H1 (cell line): ENCODE results near the gene CENPV. TPM values are rescaled to one million over a fixed set of nuclear protein-coding genes. Genes with fewer than 3 reads are reported as not detected.

Experiments
- CTCF ChIA-PET: fragments of 300-600 bp; sonication (Branson Sonifier 250); formaldehyde crosslinking; loops from one replicate; lab custom pipeline; 2021; ENCODE audit not compliant: partially characterized antibody; lab: Charles Lee
- POLR2A ChIA-PET: fragments of 300-600 bp; sonication (Branson Sonifier 250); formaldehyde crosslinking; loops from one replicate; lab custom pipeline; 2021; ENCODE audit warnings: inconsistent platforms; ENCODE audit not compliant: partially characterized antibody; lab: Charles Lee
- DNase-seq, 2 experiments: peaks; one replicate each; pipeline versions ENCODE4 v3.0.0 to v3.0.0-alpha.2; 2010 to 2022; ENCODE audit warnings: low spot score in 2 of 2, low read depth in 1 of 2, mixed read lengths in 1 of 2
- FAIRE-seq: peaks from 2 replicates; lab custom pipeline; 2011; peaks lifted over from hg19 to GRCh38; lab: Jason Lieb, UNC
- H2AFZ ChIP-seq: 2 replicates; pipeline ENCODE4 v1.8.1; 2012; ENCODE audit warnings: low read length, inconsistent platforms
- H2AK5ac ChIP-seq: 2 replicates; pipeline ENCODE4 v1.6.1; 2013; ENCODE audit warnings: low read depth, low read length
- H2BK120ac ChIP-seq: replicated peaks from 2 replicates; pipeline ENCODE3; 2013; ENCODE audit warnings: low read depth, low read length, inconsistent platforms
- H2BK12ac ChIP-seq: 2 replicates; pipeline ENCODE4 v1.6.1; 2013; ENCODE audit warnings: low read depth, low read length
- H2BK15ac ChIP-seq: 2 replicates; pipeline ENCODE4 v1.6.1; 2013; ENCODE audit warnings: low read length
- H2BK20ac ChIP-seq: 2 replicates; pipeline ENCODE4 v1.6.1; 2013; ENCODE audit warnings: low read length
- H2BK5ac ChIP-seq: 2 replicates; pipeline ENCODE4 v1.6.1; 2013; ENCODE audit warnings: low read depth, low read length
- H3K14ac ChIP-seq: 2 replicates; pipeline ENCODE4 v1.6.1; 2013; ENCODE audit warnings: inconsistent platforms; ENCODE audit not compliant: insufficient read length
- H3K18ac ChIP-seq: 2 replicates; pipeline ENCODE4 v1.6.1; 2013; ENCODE audit warnings: low read length; ENCODE audit errors: extremely low read depth
- H3K23ac ChIP-seq: 2 replicates; pipeline ENCODE4 v1.6.1; 2013; ENCODE audit warnings: inconsistent platforms; ENCODE audit not compliant: insufficient read length
- H3K23me2 ChIP-seq: 2 replicates; pipeline ENCODE4 v1.6.1; 2013; ENCODE audit warnings: low read depth, low read length
- H3K27ac ChIP-seq: 2 replicates; pipeline ENCODE4 v1.6.1; 2011; ENCODE audit warnings: low read depth, low read length, inconsistent platforms
- H3K27me3 ChIP-seq, 4 experiments: replicated peaks in 1 of 4; 1 replicate in 1 of 4; 2 replicates in 3 of 4; pipeline versions ENCODE4 v1.6.1 to v1.8.1; 2011 to 2013; ENCODE audit warnings: low read length in 3 of 4, mild to moderate bottlenecking in 3 of 4, inconsistent platforms in 2 of 4, mixed read lengths in 2 of 4, moderate library complexity in 1 of 4; ENCODE audit not compliant: control insufficient read depth in 3 of 4, insufficient read depth in 3 of 4; ENCODE audit errors: extremely low read depth in 1 of 4
- H3K36me3 ChIP-seq, 4 experiments: 2 replicates each; pipeline versions ENCODE4 v1.6.1 to v1.8.1; 2011 to 2013; ENCODE audit warnings: mild to moderate bottlenecking in 4 of 4, low read length in 3 of 4, moderate library complexity in 2 of 4, control low read depth in 1 of 4, inconsistent platforms in 1 of 4; ENCODE audit not compliant: insufficient read depth in 4 of 4, control insufficient read depth in 2 of 4
- H3K4ac ChIP-seq: replicated peaks from 2 replicates; pipeline ENCODE3; 2013; ENCODE audit warnings: low read length, low read depth, mixed read lengths, inconsistent platforms; ENCODE audit not compliant: insufficient read length
- H3K4me1 ChIP-seq, 4 experiments: replicated peaks in 1 of 4; 1 replicate in 1 of 4; 2 replicates in 3 of 4; pipeline versions ENCODE4 v1.6.1 to v1.8.1; 2011 to 2013; ENCODE audit warnings: low read length in 3 of 4, inconsistent platforms in 2 of 4, mixed read lengths in 1 of 4; ENCODE audit not compliant: insufficient read depth in 4 of 4, control insufficient read depth in 3 of 4
- H3K4me2 ChIP-seq, 2 experiments: 2 replicates each; pipeline versions ENCODE4 v1.6.1 to v1.8.1; 2011 to 2013; ENCODE audit warnings: low read depth in 2 of 2, low read length in 2 of 2, control low read depth in 1 of 2, inconsistent platforms in 1 of 2, mild to moderate bottlenecking in 1 of 2; ENCODE audit not compliant: insufficient read depth in 1 of 2
- H3K4me3 ChIP-seq, 4 experiments: fragments of 200-600, 300-600 bp in 1 of 4; sonication (generic), shearing (Covaris generic), sonication (Bioruptor Twin) in 1 of 4; 2 replicates each; pipeline versions ENCODE4 v1.5.1 to v1.8.1; 2011 to 2016; ENCODE audit warnings: low read length in 4 of 4, low read depth in 3 of 4, control low read depth in 2 of 4, inconsistent platforms in 2 of 4, mild to moderate bottlenecking in 2 of 4, mixed read lengths in 1 of 4, moderate library complexity in 1 of 4; ENCODE audit not compliant: insufficient read depth in 2 of 4; ENCODE audit errors: extremely low read depth in 1 of 4
- H3K56ac ChIP-seq: replicated peaks from 2 replicates; pipeline ENCODE3; 2013; ENCODE audit warnings: low read depth, mild to moderate bottlenecking, mixed read lengths, low read length, inconsistent platforms; ENCODE audit not compliant: insufficient read length
- H3K79me1 ChIP-seq: 2 replicates; pipeline ENCODE4 v1.6.1; 2013; ENCODE audit warnings: low read depth, low read length, control low read depth
- H3K79me2 ChIP-seq, 2 experiments: 2 replicates each; pipeline versions ENCODE4 v1.6.1 to v1.8.1; 2012 to 2013; ENCODE audit warnings: low read length in 2 of 2, mild to moderate bottlenecking in 2 of 2, inconsistent platforms in 1 of 2; ENCODE audit not compliant: insufficient read depth in 2 of 2, control insufficient read depth in 1 of 2
- H3K9ac ChIP-seq, 4 experiments: replicated peaks in 1 of 4; 1 replicate in 1 of 4; 2 replicates in 3 of 4; pipeline versions ENCODE4 v1.6.1 to v1.8.1; 2011 to 2013; ENCODE audit warnings: low read depth in 3 of 4, low read length in 3 of 4, control low read depth in 2 of 4, mild to moderate bottlenecking in 2 of 4, moderate library complexity in 2 of 4, inconsistent platforms in 1 of 4; ENCODE audit errors: extremely low read depth in 1 of 4
- H3K9me3 ChIP-seq, 2 experiments: 2 replicates each; pipeline versions ENCODE4 v1.6.1 to v1.8.1; 2012 to 2013; ENCODE audit warnings: mild to moderate bottlenecking in 2 of 2, moderate library complexity in 2 of 2, control low read depth in 1 of 2, inconsistent platforms in 1 of 2, low read depth in 1 of 2, low read length in 1 of 2, mixed read lengths in 1 of 2; ENCODE audit not compliant: insufficient read depth in 2 of 2
- H4K20me1 ChIP-seq, 2 experiments: replicated peaks in 1 of 2; 2 replicates each; pipeline versions ENCODE3 to v1.8.1; 2011 to 2013; ENCODE audit warnings: inconsistent platforms in 2 of 2, low read length in 2 of 2, mild to moderate bottlenecking in 1 of 2; ENCODE audit not compliant: insufficient read depth in 2 of 2, control insufficient read depth in 1 of 2
- H4K5ac ChIP-seq: 2 replicates; pipeline ENCODE4 v1.6.1; 2013; ENCODE audit warnings: low read length, low read depth, mixed read lengths, inconsistent platforms; ENCODE audit not compliant: insufficient read length
- H4K8ac ChIP-seq: 2 replicates; pipeline ENCODE4 v1.8.0; 2013; ENCODE audit warnings: mild to moderate bottlenecking, moderate library complexity, low read length, inconsistent platforms; ENCODE audit not compliant: insufficient read depth; ENCODE audit errors: extremely low read depth
- H4K91ac ChIP-seq: replicated peaks from 2 replicates; pipeline ENCODE3; 2013; ENCODE audit warnings: low read length, mixed read lengths, inconsistent platforms; ENCODE audit not compliant: insufficient read length
- CEBPB ChIP-seq: IDR thresholded peaks from 2 replicates; pipeline ENCODE4 v1.6.1; 2012; ENCODE audit warnings: low read depth, low read length
- CHD1 ChIP-seq: IDR thresholded peaks from 2 replicates; pipeline ENCODE4 v1.6.1; 2012; ENCODE audit warnings: low read depth, low read length, improper control_type of control experiment
- CTCF ChIP-seq, 3 experiments: IDR thresholded peaks; 1 replicate in 2 of 3; 2 replicates in 1 of 3; pipeline versions ENCODE4 v1.5.1 to v1.6.1; 2011; ENCODE audit warnings: low read length in 3 of 3, mild to moderate bottlenecking in 3 of 3, inconsistent platforms in 2 of 3, low read depth in 1 of 3, moderate library complexity in 1 of 3; ENCODE audit not compliant: insufficient read depth in 1 of 3; ENCODE audit errors: control extremely low read depth in 1 of 3
- FOSL1 ChIP-seq: IDR thresholded peaks from 2 replicates; pipeline ENCODE4 v1.6.1; 2011; ENCODE audit warnings: mild to moderate bottlenecking, low read depth, low read length, moderate library complexity; ENCODE audit not compliant: insufficient read depth
- HDAC6 ChIP-seq: IDR thresholded peaks from one replicate; pipeline ENCODE4 v1.7.1; 2012; ENCODE audit warnings: low read depth, mild to moderate bottlenecking, inconsistent platforms, low read length, moderate library complexity
- KDM5A ChIP-seq: fragments of 200-600 bp; IDR thresholded peaks from 2 replicates; pipeline ENCODE4 v1.7.1; 2012; ENCODE audit warnings: mild to moderate bottlenecking, low read length, inconsistent platforms, mixed read lengths
- RFX5 ChIP-seq: IDR thresholded peaks from 2 replicates; pipeline ENCODE4 v1.6.1; 2011; ENCODE audit warnings: low read depth, low read length, improper control_type of control experiment, borderline replicate concordance
- SIRT6 ChIP-seq: IDR thresholded peaks from one replicate; pipeline ENCODE4 v1.7.1; 2012; ENCODE audit warnings: low read length, inconsistent platforms
- SP4 ChIP-seq: IDR thresholded peaks from 2 replicates; pipeline ENCODE4 v1.6.1; 2012; ENCODE audit warnings: low read length, inconsistent platforms
- SUZ12 ChIP-seq: fragments of 200-600 bp; sonication (generic); IDR thresholded peaks from 2 replicates; pipeline ENCODE4 v1.6.1; 2012; ENCODE audit warnings: mild to moderate bottlenecking, inconsistent platforms, low read length, moderate library complexity, mixed read lengths
- USF2 ChIP-seq: IDR thresholded peaks from 2 replicates; pipeline ENCODE4 v1.6.1; 2011; ENCODE audit warnings: low read length, improper control_type of control experiment
- WGBS, 2 experiments: shearing (Covaris generic) in 1 of 2; methylation state at CpG; one replicate each; pipeline versions ENCODE4 v1.1.6 to v1.1.7; 2013 to 2015; ENCODE audit warnings: low lambda C conversion rate in 2 of 2, mixed read lengths in 2 of 2, inconsistent platforms in 1 of 2, low coverage in 1 of 2, missing lambda C conversion rate in 1 of 2; ENCODE audit not compliant: insufficient replicate concordance in 2 of 2, insufficient coverage in 1 of 2, insufficient read length in 1 of 2; ENCODE audit errors: extremely low coverage in 1 of 2, missing lambda C conversion rate in 1 of 2; 5-methylcytosine and 5-hydroxymethylcytosine counted together
- polyA plus RNA-seq, 7 experiments: library from polyadenylated mRNA; depleted of rRNA in 3 of 7; stranded (reverse) in 5 of 7; unstranded in 2 of 7; fragments of >200 nt in 5 of 7; fragments of 200-250 nt in 2 of 7; gene quantifications; 1 replicate in 5 of 7; 2 replicates in 1 of 7; 4 replicates in 1 of 7; pipeline versions ENCODE4 v1.2.1 to v1.2.3, GENCODE V29; 2011 to 2013; ENCODE audit warnings: missing spikeins in 2 of 7, mixed read lengths in 2 of 7
- total RNA-seq: library from RNA; stranded (reverse); fragmentation: NEBNext Ultra II Directional; extraction: Animal tissue kit (Norgen Biotek cat#: 25700); gene quantifications from 2 replicates; pipeline ENCODE4 v1.2.1, GENCODE V29; 2021

CENPV gene
- total and polyA plus RNA-seq, 2 of the 8 experiments (the other 6 are each of a cell fraction or from before 2014, with no cell fraction given), result 249 to 260 TPM

- H3K79me2 ChIP-seq, result no peaks in the 10 kb centered on the region
- no peak overlapping the region for H2AK5ac ChIP-seq
- no peak overlapping the region for H2AFZ ChIP-seq
- no peak overlapping the region for H3K9ac ChIP-seq
- no peak overlapping the region for H3K14ac ChIP-seq
- no peak overlapping the region for H2BK12ac ChIP-seq
- H3K36me3 ChIP-seq, result no peaks in the 10 kb centered on the region
- H2BK15ac ChIP-seq, result no peak overlapping the region
- ChIA-PET CTCF (interaction anchor here (0.9 to 4.0 kb wide), 5 partner anchors 9 to 34 kb away, joined by 3 to 37 read pairs (median 4); no protein-coding TSS in a partner anchor), POLR2A (no interaction called here)
- no peaks in the 10 kb centered on the region for H3K27me3 ChIP-seq
- no peak overlapping the region for H3K4me3 ChIP-seq
- DNase-seq (no peak), FAIRE-seq (no peak)
- no peak overlapping the region for H4K8ac ChIP-seq
- H4K20me1 ChIP-seq, result peaks cover 2% of the 10 kb centered on the region in 2 experiments
- no peak overlapping the region for H4K5ac ChIP-seq
- WGBS, 2 experiments, result 96% methylated on average over 2 of the region's 2 CpGs; no CpG with 5 or more reads in 1 of the 2 experiments
- no peak overlapping the region for H3K4ac ChIP-seq
- H2BK20ac ChIP-seq, result no peak overlapping the region
- no peak overlapping the region for H3K18ac ChIP-seq
- H3K4me2 ChIP-seq, result no peak overlapping the region
- no peak overlapping the region for H2BK120ac ChIP-seq
- no peak overlapping the region for H3K56ac ChIP-seq
- no peaks in the 10 kb centered on the region for H3K23me2 ChIP-seq
- no peak overlapping the region for H3K27ac ChIP-seq
- no peaks in the 10 kb centered on the region for H3K9me3 ChIP-seq
- H3K79me1 ChIP-seq, result no peaks in the 10 kb centered on the region; the same call in 1 of the 2 replicates
- no peak overlapping the region for H4K91ac ChIP-seq
- no peak overlapping the region for H3K23ac ChIP-seq
- peaks cover 0 to 5% (median 4%) of the 10 kb centered on the region in 4 experiments; a peak in 4 of 7 replicates for H3K4me1 ChIP-seq
- no peak overlapping the region for H2BK5ac ChIP-seq
- no peak for TF ChIP-seq CTCF (IDR thresholded peaks at IDR 0.05; ENCODE audit: control extremely low read depth in 1 of 3, insufficient read depth in 1 of 3, low read depth in 1 of 3, low read length in 3 of 3)
- TF ChIP-seq FOSL1, result no peak
- TF ChIP-seq HDAC6, result no peak
- no peak for TF ChIP-seq USF2
- no peak for TF ChIP-seq CEBPB
- no peak for TF ChIP-seq SP4
- TF ChIP-seq RFX5, result no peak
- no peak for TF ChIP-seq CHD1
- no peak for TF ChIP-seq SUZ12
- TF ChIP-seq KDM5A, result no peak
- TF ChIP-seq SIRT6, result no peak
Measured at GRCh38 chr17:16294560-16294959, 58.7 kb downstream of the CENPV start.
